ELF-1 (cell line): ENCODE measurements around the gene CYGB.
A peak's percentile ranks its signal among the peaks of the same experiment; 100 is the strongest.

Experiments used
- DNase-seq: peaks from one replicate; pipeline ENCODE4 v3.0.0-alpha.2; 2016; ENCODE audit warnings: low read depth, low spot score

The CYGB gene

DNA sequence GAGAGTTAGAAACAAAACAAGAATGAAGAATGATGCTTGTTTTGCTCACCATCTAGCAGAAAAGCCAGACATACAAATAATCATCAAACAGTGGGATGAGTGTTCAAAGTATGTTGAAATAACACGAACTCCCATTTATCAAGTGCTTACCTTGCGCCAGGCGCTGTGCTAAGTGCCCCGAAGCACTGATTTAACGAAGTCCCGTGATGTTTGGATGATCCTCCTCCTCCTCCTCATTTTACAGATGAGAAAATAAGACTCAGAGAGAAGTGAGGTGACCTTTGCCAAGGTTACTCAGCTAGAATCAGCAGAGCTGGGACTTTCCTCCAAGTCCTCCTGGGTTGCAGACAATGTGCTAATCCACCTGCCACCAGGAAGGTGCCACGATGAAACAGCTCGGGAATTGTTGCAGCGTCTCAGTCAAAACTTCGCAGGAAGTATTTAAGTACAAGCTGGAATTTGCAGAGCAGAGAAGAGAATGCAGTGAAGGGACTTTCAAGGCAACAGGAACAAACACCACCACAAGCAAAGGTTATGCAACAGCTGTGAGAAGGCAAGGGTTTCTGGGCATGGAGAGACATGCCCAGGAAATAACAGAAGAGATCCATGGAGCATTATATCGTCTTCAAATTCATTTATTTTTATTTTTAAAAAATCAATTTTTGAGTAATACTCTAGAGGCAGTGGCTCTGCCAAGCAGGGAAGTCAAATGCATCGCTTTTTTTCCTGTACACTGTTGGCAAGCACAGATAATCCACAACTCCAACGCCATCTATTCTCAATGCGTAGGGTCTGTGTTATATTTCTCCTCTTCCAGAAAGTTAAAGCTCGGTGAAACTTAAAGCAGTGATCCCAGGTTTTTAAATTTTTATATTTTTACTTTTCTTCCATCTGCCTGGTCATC, 13.5 kb upstream of the CYGB start:
- no peak for DNase-seq

- DNase-seq: no peak
Observed at GRCh38 chr17:76549539-76549938, 12.0 kb upstream of the CYGB start.

GRCh38 chr17:76549215-76549518, 11.7 kb upstream of the CYGB start:
- no peak for DNase-seq

- DNase-seq: no peak
Observed at GRCh38 chr17:76548378-76549214, 11.1 kb upstream of the CYGB start.

DNA sequence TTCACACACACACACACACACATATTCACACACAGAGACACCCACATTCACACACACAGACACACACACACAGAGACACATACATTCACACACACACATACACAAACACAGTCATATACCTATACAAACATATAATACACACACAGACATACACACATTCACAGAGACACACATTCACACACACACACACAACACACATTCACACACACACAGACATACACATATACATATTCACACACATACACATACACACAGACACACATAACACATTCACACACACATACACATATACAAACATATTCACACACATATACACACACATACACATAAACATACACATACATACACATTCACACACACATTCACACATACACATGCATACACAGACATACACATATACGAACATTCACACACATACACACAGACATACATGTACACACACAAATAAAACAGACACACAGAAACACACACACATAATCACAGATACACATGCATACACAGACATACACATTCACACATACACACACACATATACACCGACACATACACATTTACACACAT, 10.2 kb upstream of the CYGB start:
- no peak for DNase-seq

GRCh38 chr17:76547183-76547641, 9.7 kb upstream of the CYGB start:
- peak; percentile 64 for DNase-seq

DNA sequence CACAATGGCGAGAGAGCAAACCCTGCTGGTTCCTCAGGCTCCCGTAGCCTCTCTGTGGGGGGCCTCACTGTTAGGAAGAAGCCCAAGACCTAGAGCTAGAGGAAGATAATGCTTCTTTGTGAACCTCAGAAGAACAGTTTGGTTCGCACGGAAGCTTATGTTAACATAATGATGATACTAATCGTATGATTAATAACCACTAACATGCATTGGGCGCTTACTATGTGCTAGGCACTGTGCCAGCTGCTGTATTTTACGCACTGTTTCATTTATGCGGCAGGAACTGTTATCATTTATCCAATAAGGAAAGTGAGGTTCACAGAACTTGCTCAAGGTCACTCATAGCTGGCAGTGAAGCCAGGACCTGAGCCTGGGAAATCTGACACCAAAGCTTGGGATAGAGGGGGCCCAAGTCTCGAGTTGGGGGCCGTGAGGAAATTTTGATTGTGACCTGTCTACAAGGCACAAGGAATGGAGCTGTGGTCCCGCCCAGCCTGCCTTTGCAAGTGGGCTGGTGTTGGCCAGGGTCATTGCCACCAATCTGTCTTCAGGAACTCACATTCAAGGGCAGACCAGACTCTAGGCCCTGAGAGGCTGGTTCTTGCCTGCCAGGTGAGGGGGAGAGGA, 9.2 kb upstream of the CYGB start:
- no peak for DNase-seq

GRCh38 chr17:76545918-76546555, 8.5 kb upstream of the CYGB start:
- no peak for DNase-seq

DNA sequence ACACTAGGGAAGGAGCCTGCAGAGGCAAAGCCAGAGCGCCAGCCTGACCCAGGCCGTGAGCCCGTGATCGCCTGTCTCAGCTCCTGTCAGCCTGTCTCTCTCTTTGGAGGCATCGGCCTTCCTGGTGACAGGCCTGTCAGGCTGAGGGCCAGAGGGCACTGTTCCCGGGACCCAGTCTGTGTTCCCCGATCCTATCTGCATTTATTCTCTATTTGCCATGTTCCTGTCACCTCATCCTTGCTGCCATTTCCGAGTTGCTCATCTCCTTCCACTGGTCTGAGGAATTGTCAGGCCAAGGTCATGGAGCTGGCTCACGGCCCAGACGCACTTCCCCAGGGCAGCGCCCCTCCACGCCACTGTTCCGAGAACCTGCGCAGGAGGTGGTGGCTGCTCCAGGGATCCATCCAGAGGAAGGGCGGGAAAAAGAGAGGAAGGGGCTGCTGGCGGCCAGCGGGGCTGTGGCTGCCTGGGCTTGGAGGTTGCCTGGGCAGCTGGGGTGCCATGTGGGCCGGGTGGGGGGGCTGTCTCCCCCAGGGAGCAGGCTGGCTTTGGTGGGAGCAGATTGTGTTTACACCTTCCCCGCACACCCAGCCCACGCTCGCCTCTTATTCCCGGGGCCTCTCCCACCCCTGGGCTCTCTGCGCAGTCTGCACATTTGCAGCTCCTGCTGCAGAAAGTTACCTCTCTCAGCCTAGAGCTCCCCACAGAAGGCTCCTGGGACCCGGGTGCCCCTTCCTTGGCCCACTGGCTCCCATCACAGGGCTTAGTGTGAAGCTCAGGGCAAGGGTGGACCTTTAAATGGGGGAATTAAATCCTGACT, 7.2 kb upstream of the CYGB start:
- no peak for DNase-seq

DNA sequence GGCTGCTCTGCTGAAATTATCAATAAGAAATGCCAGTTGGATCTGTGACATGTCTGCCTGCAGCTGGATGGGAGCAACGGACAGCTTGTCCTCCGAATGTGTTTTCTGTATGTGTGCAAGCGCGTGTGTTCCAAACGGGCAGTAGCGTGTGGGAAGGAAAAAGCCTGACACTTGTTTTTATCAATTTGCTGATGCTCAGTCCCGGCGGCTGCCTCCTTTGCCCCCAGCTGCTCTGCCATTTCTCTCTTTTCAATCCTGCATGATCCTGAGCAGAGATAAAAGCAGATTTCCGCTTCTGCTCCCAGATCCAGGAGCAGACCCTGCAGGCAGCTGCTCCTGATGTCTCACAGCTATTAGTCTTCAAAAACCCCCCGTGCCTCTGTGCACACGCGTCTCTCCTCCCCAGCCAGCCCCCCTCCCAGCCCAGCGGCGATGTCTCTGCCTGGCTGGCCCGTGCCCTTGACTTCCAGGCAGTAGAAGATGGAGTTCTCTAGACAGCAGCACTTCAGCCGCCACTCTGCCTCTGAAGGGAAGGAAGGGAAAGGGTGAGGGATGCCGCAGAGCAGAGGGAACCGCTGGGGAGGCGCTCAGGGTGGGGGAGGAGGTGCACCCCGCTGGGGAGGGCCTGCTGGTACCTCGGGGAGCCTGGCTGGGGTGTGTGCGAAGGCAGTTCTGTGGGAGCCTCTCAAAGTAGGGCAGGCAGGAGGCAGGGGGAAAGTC, 6.5 kb upstream of the CYGB start:
- DNase-seq: peak; percentile 65

DNA sequence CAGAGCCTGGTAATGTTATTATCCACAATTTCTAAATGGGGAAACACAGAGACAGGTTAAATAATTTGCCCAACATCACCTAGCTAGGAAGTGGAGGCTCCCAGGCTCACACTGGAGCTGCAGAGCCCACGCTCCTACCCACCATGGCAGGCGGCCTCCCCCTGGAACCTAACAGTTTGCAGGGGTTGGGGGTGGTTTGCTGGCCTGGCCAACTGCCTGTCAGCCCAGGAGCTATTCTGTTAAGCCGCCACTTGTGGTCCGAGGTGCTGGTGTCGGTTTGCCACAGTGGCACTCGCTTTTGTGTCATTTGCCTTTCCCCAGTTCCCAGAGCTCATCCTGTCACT, 5.9 kb upstream of the CYGB start:
- no peak for DNase-seq

DNA sequence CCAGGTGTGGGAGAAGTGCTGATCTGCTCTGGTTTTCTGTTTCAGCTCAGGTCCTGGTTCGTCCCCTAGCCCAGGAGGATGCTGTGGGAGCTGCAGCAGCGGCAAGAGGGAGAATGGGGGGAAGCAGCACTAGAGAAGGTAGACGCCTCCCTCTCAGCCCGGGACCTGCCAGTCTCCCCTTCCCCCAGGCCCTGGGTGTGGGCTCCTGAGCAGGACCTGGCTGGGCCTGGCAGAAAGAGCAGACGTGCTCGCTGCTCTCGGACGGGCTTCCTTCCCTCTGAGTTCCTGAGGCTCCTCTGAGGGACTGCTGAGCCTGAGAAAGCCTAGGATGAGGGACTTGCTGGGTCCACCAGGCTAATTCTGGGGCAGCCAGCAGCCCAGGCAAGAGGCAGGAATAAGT, 5.5 kb upstream of the CYGB start:
- DNase-seq: no peak

- no peak for DNase-seq
Observed at GRCh38 chr17:76542566-76542971, 5.1 kb upstream of the CYGB start.

DNA sequence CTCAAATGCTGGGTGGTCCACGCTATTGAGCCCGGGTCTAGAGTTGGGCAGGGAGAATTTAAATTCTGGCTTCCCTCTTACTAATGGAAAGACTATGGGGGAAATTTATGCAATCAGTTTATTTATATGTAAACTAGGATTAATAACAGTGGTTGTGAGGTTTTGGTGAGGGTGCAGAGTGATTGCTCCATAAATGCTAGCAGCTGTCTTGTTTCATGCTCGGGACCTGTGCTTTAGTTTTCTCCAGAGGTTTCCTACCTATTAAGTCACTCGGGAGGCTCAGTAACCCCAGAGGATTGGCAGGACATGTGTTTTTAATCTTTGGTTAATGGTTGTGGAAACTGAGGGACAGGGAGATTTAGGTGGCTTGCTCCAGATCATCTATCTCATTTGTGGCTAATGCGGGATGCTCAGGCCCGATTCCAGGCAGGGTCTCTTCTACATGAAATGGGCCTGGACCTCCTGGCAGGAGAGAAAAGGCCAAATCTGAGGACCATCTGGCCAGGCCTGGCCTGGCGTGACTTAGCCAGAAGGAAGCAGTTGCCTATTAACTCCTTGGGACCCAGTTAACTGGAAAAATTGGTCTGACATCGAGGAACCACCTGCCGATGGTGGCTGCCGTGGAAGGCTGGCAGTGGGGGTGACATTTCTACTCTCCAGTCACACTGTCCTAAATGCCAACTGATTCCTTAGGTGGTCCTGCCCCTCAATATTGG, 4.4 kb upstream of the CYGB start:
- DNase-seq: no peak

DNA sequence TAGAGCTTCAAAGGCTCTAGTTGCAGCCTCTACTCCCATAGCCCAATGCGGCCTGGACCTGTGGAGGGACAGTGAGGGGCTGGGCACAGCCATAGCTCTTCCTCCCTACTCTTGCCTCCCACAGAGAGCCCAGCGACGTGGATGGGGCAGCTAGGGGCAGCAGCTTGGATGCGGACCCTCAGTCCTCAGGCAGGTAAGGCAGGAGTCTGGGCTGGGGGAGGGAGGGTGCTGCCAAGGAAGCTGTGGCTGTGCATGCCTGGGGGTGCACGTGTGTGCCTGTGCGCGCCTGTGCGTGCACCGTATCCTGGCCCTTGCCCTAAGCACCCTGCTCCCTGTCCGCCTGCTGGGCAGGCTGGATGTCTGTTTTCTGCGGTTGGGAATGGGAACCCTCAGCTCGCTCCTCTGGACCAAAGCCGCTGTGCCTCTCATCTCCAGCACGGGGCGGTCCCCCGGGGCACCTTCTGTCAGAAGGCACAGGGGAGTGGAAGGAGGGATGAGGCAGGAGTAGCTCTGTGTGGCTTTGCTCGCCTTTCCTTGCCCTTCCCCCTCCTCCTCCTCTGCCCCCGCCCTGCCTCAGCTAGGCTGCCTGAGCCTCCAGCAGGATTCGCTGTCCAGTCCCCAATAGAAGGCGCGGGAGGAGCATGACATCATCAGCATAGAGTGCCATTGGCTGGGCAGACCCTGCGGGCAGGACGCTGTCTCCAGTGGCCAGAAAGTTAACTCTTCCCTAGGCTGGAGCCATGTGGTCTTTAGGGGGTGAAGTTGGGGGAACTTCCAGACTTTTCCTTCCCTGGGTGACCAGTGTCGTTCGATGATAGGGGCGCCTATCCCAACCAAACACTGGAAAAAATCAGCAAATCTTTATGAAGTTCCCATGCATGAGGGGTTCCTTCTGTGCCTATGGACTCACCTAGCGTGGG, 3.1 kb upstream of the CYGB start:
- peak; percentile 97 for DNase-seq

- no peak for DNase-seq
Observed at GRCh38 chr17:76539631-76540271, 2.2 kb upstream of the CYGB start, which contains the start of gene PRCD. TSS of gene PRCD (plus strand) at chr17:76540044. CDS start at chr17:76540142, 98 bp downstream.

GRCh38 chr17:76538941-76539570, 1.5 kb upstream of the CYGB start:
- DNase-seq: no peak
